Activated CD4-positive, alpha-beta memory T cell treated with anti-CD3 and anti-CD28 coated beads, Interleukin-2, amount 10 ng/mL, durations not matched to agents 7 days and 5 days (primary cell): ENCODE data around the gene VAV2. TPM values are rescaled to one million over a fixed set of nuclear protein-coding genes. Genes with fewer than 3 reads are reported as not detected.
"Not testable (repeated sequence)": the region's sequence is repeated elsewhere in the genome, so short reads cannot be mapped to it uniquely, and the experiment has no call there.

Experiments used
- CTCF ChIA-PET: fragments of 350-600 bp; sonication (Branson Sonifier 250); formaldehyde crosslinking; loops from one replicate; lab custom pipeline; 2021; ENCODE audit warnings: antibody characterized with exemption, inconsistent platforms; lab: Charles Lee
- POLR2A ChIA-PET: fragments of 350-600 bp; sonication (Branson Sonifier 250); formaldehyde crosslinking; loops from one replicate; lab custom pipeline; 2021; ENCODE audit warnings: antibody characterized with exemption; lab: Charles Lee
- DNase-seq: peaks from one replicate; pipeline ENCODE4 v3.0.0-alpha.2; 2020
- H3K27ac Mint-ChIP-seq: one replicate; pipeline ENCODE4 v1.8.0; 2021; ENCODE audit warnings: mild to moderate bottlenecking, mixed read lengths
- H3K27me3 Mint-ChIP-seq: one replicate; pipeline ENCODE4 v1.8.0; 2021; ENCODE audit warnings: mixed read lengths
- H3K36me3 Mint-ChIP-seq: one replicate; pipeline ENCODE4 v1.8.0; 2021; ENCODE audit warnings: low read depth, mixed read lengths
- H3K4me1 Mint-ChIP-seq: one replicate; pipeline ENCODE4 v1.8.0; 2021; ENCODE audit warnings: mixed read lengths
- H3K4me3 Mint-ChIP-seq: one replicate; pipeline ENCODE4 v1.8.0; 2021; ENCODE audit warnings: mild to moderate bottlenecking, mixed read lengths
- H3K9me3 Mint-ChIP-seq: one replicate; pipeline ENCODE4 v1.8.0; 2021; ENCODE audit warnings: mixed read lengths
- total RNA-seq, 2 experiments: library from RNA; stranded (reverse); gene quantifications; one replicate each; pipeline ENCODE4 v1.2.3, GENCODE V29; 2021

VAV2 gene
- total RNA-seq, 2 experiments from 2014 or later: 2.4 to 2.9 TPM

GRCh38 chr9:133960568-133961129 is 31.5 kb downstream of the VAV2 start:
- Mint-ChIP-seq H3K27me3 (no peaks in the 10 kb centered on the region), H3K4me3 (no peak overlapping the region), H3K9me3 (peaks cover 7% of the 10 kb centered on the region), H3K4me1 (peaks cover 2% of the 10 kb centered on the region), H3K36me3 (no peaks in the 10 kb centered on the region), H3K27ac (no peak overlapping the region)
- CTCF ChIA-PET: no interaction called here
- POLR2A ChIA-PET: no interaction called here
- DNase-seq: no peak

DNA sequence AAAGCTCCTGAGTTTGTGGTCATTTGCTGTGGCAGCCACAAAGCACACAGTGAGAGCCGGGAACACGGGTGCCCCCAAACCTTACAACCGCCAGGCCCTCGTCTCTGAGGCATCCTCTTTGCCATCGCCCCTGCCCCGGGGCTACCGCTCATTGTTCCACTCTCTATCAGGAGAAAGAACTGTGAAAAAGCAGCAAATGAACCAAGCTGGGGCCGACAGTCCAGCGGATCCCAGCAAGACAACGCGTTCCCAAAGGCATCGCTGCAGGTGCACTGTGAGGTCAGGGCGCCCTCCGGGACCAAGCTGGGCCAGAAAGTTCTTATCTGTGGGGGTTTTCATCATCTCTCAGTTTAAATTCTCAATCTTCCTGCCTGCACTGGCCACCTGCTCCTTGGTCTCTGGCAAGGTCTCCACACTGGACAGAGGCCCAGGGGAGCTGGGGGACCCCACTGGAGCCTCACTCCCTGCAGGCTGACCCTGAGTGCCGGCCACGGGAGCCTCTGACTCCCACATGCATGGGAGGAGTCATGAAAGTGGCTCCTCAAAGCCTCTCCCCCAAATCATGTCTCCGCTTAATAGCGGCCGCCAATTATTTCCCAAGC is 32.1 kb downstream of the VAV2 start:
- no peak for DNase-seq
- Mint-ChIP-seq H3K36me3 (no peaks in the 10 kb centered on the region), H3K4me1 (peaks cover 2% of the 10 kb centered on the region), H3K27ac (no peak overlapping the region), H3K4me3 (no peak overlapping the region), H3K27me3 (no peaks in the 10 kb centered on the region), H3K9me3 (peaks cover 7% of the 10 kb centered on the region)
- POLR2A ChIA-PET: no interaction called here
- CTCF ChIA-PET: no interaction called here

DNA sequence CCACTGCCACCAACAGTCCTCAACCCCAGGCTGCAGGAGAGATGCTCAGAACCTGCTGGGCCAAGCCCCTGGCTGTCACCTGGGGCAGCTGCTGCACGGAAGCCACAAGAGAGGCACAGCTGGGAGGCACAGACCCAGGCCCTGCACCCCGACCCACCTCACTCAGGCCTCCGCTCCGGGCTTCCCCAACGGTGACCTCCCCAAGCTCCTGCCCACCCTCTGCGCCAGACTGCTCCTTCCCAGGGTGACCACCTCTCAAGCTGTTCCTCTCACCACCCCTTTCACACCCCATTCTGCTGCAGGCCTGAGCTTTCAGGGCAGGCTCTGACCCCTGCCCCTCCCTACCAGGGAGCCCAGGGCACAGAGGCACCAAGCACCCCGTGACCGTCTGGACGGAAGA is 33.0 kb downstream of the VAV2 start:
- POLR2A ChIA-PET: no interaction called here
- H3K4me3 Mint-ChIP-seq: no peak overlapping the region
- no peaks in the 10 kb centered on the region for H3K9me3 Mint-ChIP-seq
- no peak for DNase-seq
- H3K36me3 Mint-ChIP-seq: no peaks in the 10 kb centered on the region
- CTCF ChIA-PET: no interaction called here
- H3K4me1 Mint-ChIP-seq: peaks cover 9% of the 10 kb centered on the region
- H3K27ac Mint-ChIP-seq: no peak overlapping the region
- no peaks in the 10 kb centered on the region for H3K27me3 Mint-ChIP-seq

- no peak overlapping the region for H3K4me3 Mint-ChIP-seq
- no peaks in the 10 kb centered on the region for H3K36me3 Mint-ChIP-seq
- POLR2A ChIA-PET: no interaction called here
These were observed 33.4 kb downstream of the VAV2 start for GRCh38 chr9:133958756-133959155.

GRCh38 chr9:133957772-133958171 is 34.4 kb downstream of the VAV2 start:
- POLR2A ChIA-PET, H3K4me3 Mint-ChIP-seq, H3K9me3 Mint-ChIP-seq, CTCF ChIA-PET, H3K27ac Mint-ChIP-seq, H3K27me3 Mint-ChIP-seq, DNase-seq, H3K36me3 Mint-ChIP-seq: not testable (repeated sequence)
- peaks cover 11% of the 10 kb centered on the region for H3K4me1 Mint-ChIP-seq

More at GRCh38 chr9:133958756-133959155, 33.4 kb downstream of the VAV2 start:
- CTCF ChIA-PET: no interaction called here
- Mint-ChIP-seq H3K27ac (no peak overlapping the region), H3K27me3 (no peaks in the 10 kb centered on the region), H3K4me1 (peaks cover 11% of the 10 kb centered on the region), H3K9me3 (no peaks in the 10 kb centered on the region)
- DNase-seq: no peak

- Mint-ChIP-seq H3K36me3 (no peaks in the 10 kb centered on the region), H3K9me3 (no peaks in the 10 kb centered on the region), H3K27ac (no peak overlapping the region), H3K4me1 (peaks cover 11% of the 10 kb centered on the region), H3K27me3 (no peaks in the 10 kb centered on the region), H3K4me3 (no peak overlapping the region)
- ChIA-PET CTCF (no interaction called here), POLR2A (interaction anchor here (1.9 kb wide), 1 partner anchor 14 kb away, joined by 3 read pairs; no protein-coding TSS in a partner anchor)
- no peak for DNase-seq
These were observed 34.8 kb downstream of the VAV2 start for GRCh38 chr9:133957328-133957727.

GRCh38 chr9:133956520-133957076 is 35.5 kb downstream of the VAV2 start:
- Mint-ChIP-seq H3K36me3 (no peaks in the 10 kb centered on the region), H3K27ac (no peak overlapping the region), H3K4me1 (peaks cover 11% of the 10 kb centered on the region), H3K9me3 (no peaks in the 10 kb centered on the region), H3K4me3 (no peak overlapping the region), H3K27me3 (no peaks in the 10 kb centered on the region)
- DNase-seq: no peak
- CTCF ChIA-PET: no interaction called here
- POLR2A ChIA-PET: interaction anchor here (1.3 to 1.9 kb wide), 2 partner anchors 13 to 37 kb away, joined by 3 read pairs; no protein-coding TSS in a partner anchor

DNA sequence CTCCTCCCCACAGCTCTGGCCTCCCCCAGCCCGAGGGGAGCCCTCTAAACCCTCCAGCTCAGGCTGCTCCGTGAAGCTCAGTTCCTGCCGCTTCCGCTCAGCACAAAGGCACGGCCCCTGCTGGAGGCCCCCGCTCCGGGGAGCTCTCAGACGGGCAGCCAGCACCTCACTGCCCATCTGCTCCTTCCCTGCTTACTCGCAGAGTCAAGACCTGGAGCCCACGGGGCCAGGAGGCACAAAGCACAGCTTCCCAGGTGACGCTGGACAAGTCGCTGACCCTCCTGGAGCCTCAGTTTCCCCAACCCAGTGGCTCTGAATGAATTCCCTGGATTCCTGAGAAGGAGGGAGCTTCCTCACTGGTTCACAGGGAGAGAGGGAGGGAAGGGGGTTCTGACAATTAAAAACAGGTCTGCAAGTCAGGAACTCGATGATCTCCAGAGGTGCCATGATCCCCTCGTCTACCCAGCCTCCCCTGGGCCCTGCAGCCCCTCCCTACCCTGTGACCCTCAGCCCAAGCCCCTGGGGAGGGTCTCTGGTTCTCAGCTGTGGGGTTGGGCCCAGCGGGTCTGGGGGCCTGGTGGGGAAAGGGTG is 36.2 kb downstream of the VAV2 start:
- POLR2A ChIA-PET: interaction anchor here (0.7 to 1.9 kb wide), 3 partner anchors 13 to 179 kb away, joined by 3 read pairs; no protein-coding TSS in a partner anchor
- peaks cover 11% of the 10 kb centered on the region for H3K4me1 Mint-ChIP-seq
- no peaks in the 10 kb centered on the region for H3K36me3 Mint-ChIP-seq
- CTCF ChIA-PET: interaction anchor here (0.6 kb wide), 1 partner anchor 1302 kb away, joined by 5 read pairs; no protein-coding TSS in a partner anchor
- no peak overlapping the region for H3K27ac Mint-ChIP-seq
- no peak overlapping the region for H3K4me3 Mint-ChIP-seq
- no peak for DNase-seq
- H3K27me3 Mint-ChIP-seq: no peaks in the 10 kb centered on the region
- H3K9me3 Mint-ChIP-seq: no peaks in the 10 kb centered on the region

- ChIA-PET CTCF (interaction anchor here (0.6 kb wide), 1 partner anchor 1301 kb away, joined by 5 read pairs; no protein-coding TSS in a partner anchor), POLR2A (interaction anchor here (1.3 kb wide), 1 partner anchor 38 kb away, joined by 3 read pairs; no protein-coding TSS in a partner anchor)
- peak overlapping the region; percentile 32 for H3K4me3 Mint-ChIP-seq
These were observed 37.1 kb downstream of the VAV2 start for GRCh38 chr9:133954862-133955529.

DNA sequence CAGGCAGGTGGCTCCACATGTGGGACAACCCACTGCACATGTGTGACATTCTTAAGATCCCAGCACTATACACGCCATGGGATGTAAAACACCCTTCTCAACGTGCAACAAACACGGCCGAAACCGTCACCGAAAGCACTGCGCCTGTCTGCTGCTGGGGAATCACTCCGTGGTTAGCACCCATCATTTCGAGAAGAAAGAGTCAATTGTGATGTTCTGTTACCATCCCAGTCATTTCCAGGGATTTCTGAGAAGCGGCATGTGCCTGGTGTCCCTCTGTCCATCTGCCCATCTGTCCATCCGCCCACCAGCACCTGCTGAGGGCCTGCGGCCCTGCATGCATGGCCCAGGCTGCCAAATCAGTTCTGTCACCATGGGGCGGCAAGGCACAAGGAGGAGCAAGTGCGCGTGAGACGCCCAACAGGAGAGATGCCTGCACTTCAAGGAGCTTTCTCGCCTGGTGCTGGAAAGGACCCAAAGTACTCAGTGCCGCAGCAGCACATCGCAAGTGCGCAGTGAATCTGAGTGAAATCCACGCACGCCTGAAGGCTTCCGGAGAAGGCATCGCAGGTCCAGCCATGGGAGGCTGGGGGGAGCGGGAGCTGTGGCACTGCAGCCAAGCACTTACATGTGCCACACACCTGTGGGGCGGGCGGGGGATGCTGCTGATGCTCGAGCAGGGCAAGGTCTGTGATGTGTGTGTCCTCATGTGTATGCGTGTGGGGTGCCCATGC is 38.0 kb downstream of the VAV2 start:
- Mint-ChIP-seq H3K27ac (no peak overlapping the region), H3K36me3 (no peaks in the 10 kb centered on the region), H3K4me3 (no peak overlapping the region)

More at GRCh38 chr9:133954862-133955529, 37.1 kb downstream of the VAV2 start:
- Mint-ChIP-seq H3K27me3 (no peaks in the 10 kb centered on the region), H3K36me3 (no peaks in the 10 kb centered on the region), H3K9me3 (no peaks in the 10 kb centered on the region), H3K27ac (peak overlapping the region; percentile 38), H3K4me1 (peaks cover 11% of the 10 kb centered on the region)
- no peak for DNase-seq

GRCh38 chr9:133953621-133953975 is 38.5 kb downstream of the VAV2 start:
- H3K36me3 Mint-ChIP-seq: no peaks in the 10 kb centered on the region

More for the DNA sequence above, 38.0 kb downstream of the VAV2 start:
- no peaks in the 10 kb centered on the region for H3K27me3 Mint-ChIP-seq
- DNase-seq: no peak
- H3K4me1 Mint-ChIP-seq: peaks cover 11% of the 10 kb centered on the region
- ChIA-PET CTCF (no interaction called here), POLR2A (no interaction called here)
- H3K9me3 Mint-ChIP-seq: no peaks in the 10 kb centered on the region

More at GRCh38 chr9:133953621-133953975, 38.5 kb downstream of the VAV2 start:
- no peak for DNase-seq
- Mint-ChIP-seq H3K27ac (no peak overlapping the region), H3K27me3 (no peaks in the 10 kb centered on the region), H3K4me1 (peaks cover 11% of the 10 kb centered on the region), H3K9me3 (no peaks in the 10 kb centered on the region), H3K4me3 (no peak overlapping the region)
- CTCF ChIA-PET: no interaction called here
- POLR2A ChIA-PET: no interaction called here
